ENCODE data around the gene PEX6. TPM values are rescaled to one million over a fixed set of nuclear protein-coding genes. Genes with fewer than 3 reads are reported as not detected.

Gene PEX6
- polyA plus RNA-seq, 1 donor (not counting 4 experiments of a cell fraction or from before 2014, with no cell fraction given): 5.6 TPM

DNA sequence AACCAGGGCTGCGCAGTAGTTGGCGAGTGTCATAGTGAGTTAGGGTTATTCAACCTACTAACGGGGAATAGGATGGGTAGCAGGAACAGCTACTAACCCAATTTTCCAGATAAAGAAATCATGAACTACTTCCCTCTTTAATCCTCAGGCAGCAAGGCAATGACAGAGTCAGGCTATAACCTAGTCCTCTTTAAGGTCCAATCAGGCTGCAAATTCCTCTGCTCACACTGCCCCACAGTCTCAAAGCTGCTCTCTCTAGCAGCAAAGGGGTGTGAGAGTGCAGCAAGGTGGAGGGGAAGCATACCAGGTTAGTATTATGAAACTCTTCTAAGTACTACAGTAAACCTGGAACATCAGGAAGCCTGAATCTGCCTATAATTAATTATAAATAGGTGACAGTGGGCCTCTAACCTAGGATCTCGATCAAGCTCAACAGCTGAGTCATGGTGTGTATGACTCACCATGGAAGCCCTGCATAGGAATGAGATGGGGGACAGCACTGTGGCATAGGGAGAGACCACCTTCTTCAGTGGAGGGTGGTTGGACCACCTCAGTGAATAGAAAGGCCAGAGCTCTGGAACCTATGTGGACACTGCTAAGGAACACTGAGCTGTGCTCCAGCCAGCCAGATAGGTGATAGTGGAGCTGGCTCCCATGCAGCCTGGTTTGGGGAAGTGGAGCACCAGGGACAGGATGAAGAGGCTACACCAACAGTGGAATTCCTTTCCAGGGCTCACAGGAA, 7.9 kb downstream of the PEX6 start:
- Histone ChIP-seq H3K9me3 (ENCODE audit: control insufficient read depth, low read depth, low read length) (no peaks in the 10 kb centered on the region), H3K27me3 (ENCODE audit: control insufficient read depth, extremely low read depth, insufficient read depth, low read length) (no peaks in the 10 kb centered on the region), H3K4me2 (ENCODE audit: control insufficient read depth, extremely low read depth, insufficient read depth, low read depth, low read length) (no peak overlapping the region), H3K4me1 (ENCODE audit: control insufficient read depth, extremely low read depth, insufficient read depth, low read length) (peaks cover 18% of the 10 kb centered on the region), H3K4me3 (ENCODE audit: control insufficient read depth in 2 of 3, extremely low read depth in 1 of 3, insufficient read depth in 2 of 3, low read depth in 1 of 3, low read length in 3 of 3) (no peak overlapping the region), H3K36me3 (ENCODE audit: control insufficient read depth in 2 of 2, extremely low read depth in 1 of 2, insufficient read depth in 2 of 2, low read length in 2 of 2) (peaks cover 13 to 16% of the 10 kb centered on the region in 2 experiments), H3K27ac (ENCODE audit: control insufficient read depth, insufficient read depth, low read length) (no peak overlapping the region), H2AFZ (ENCODE audit: control insufficient read depth, low read length) (no peak overlapping the region), H3K79me2 (ENCODE audit: control insufficient read depth, insufficient read depth, low read length) (no peaks in the 10 kb centered on the region), H3K9ac (ENCODE audit: control insufficient read depth, extremely low read depth, insufficient read depth, low read length) (no peak overlapping the region), H3K9me1 (ENCODE audit: control insufficient read depth, extremely low read depth, insufficient read depth, low read length) (peaks cover 3% of the 10 kb centered on the region), H4K20me1 (ENCODE audit: control insufficient read depth, extremely low read depth, insufficient read depth, low read length) (no peaks in the 10 kb centered on the region)
- dilution Hi-C loops (cut with MboI; ENCODE audit: extremely low pct_ligation_motif_present, low sequenced_read_pairs): no loop called here
- TF ChIP-seq, protein P1, sequence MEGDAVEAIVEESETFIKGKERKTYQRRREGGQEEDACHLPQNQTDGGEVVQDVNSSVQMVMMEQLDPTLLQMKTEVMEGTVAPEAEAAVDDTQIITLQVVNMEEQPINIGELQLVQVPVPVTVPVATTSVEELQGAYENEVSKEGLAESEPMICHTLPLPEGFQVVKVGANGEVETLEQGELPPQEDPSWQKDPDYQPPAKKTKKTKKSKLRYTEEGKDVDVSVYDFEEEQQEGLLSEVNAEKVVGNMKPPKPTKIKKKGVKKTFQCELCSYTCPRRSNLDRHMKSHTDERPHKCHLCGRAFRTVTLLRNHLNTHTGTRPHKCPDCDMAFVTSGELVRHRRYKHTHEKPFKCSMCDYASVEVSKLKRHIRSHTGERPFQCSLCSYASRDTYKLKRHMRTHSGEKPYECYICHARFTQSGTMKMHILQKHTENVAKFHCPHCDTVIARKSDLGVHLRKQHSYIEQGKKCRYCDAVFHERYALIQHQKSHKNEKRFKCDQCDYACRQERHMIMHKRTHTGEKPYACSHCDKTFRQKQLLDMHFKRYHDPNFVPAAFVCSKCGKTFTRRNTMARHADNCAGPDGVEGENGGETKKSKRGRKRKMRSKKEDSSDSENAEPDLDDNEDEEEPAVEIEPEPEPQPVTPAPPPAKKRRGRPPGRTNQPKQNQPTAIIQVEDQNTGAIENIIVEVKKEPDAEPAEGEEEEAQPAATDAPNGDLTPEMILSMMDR (optimal IDR thresholded peaks at IDR 0.05 in 1 of 3, IDR thresholded peaks at IDR 0.05 in 1 of 3, conservative IDR thresholded peaks at IDR 0.05 in 1 of 3; ENCODE audit: extremely low read depth in 1 of 3, insufficient read depth in 2 of 3, low read length in 3 of 3): no peak
- no peak for TF ChIP-seq EZH2 (IDR thresholded peaks at IDR 0.05; ENCODE audit: low read length)
- no peak for FAIRE-seq
- DNase-seq (ENCODE audit: low read depth, low spot score): no peak

DNA sequence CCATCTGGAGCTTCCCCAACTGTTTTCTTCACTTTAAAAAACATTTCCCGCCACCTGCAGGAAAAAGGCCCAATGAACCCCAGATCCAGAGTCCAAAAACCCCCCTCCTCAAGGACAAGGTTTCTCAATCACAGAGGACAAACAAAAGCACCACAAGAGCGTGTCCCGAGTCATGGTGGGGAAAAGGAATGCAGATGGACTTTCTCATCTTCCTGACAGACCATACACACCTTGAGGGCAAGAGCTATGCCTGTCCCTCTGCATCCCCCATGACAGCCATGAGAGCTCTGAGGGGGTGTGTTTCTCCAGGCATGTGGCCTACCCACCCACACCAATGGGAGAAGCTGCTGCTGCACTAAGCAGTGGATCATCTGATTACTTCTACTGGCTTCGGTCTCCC, 9.0 kb downstream of the PEX6 start:
- H3K27me3 ChIP-seq (ENCODE audit: control insufficient read depth, extremely low read depth, insufficient read depth, low read length): no peaks in the 10 kb centered on the region
- H3K4me1 ChIP-seq (ENCODE audit: control insufficient read depth, extremely low read depth, insufficient read depth, low read length): peaks cover 10% of the 10 kb centered on the region
- H3K4me2 ChIP-seq (ENCODE audit: control insufficient read depth, extremely low read depth, insufficient read depth, low read depth, low read length): no peak overlapping the region
- FAIRE-seq (no peak), DNase-seq (ENCODE audit: low read depth, low spot score) (no peak)
- H3K9ac ChIP-seq (ENCODE audit: control insufficient read depth, extremely low read depth, insufficient read depth, low read length): no peak overlapping the region
- peaks cover 3% of the 10 kb centered on the region for H3K9me1 ChIP-seq (ENCODE audit: control insufficient read depth, extremely low read depth, insufficient read depth, low read length)
- peaks cover 13 to 16% of the 10 kb centered on the region in 2 experiments for H3K36me3 ChIP-seq (ENCODE audit: control insufficient read depth in 2 of 2, extremely low read depth in 1 of 2, insufficient read depth in 2 of 2, low read length in 2 of 2)
- no peaks in the 10 kb centered on the region for H3K79me2 ChIP-seq (ENCODE audit: control insufficient read depth, insufficient read depth, low read length)
- dilution Hi-C loops (cut with MboI; ENCODE audit: extremely low pct_ligation_motif_present, low sequenced_read_pairs): no loop called here
- no peaks in the 10 kb centered on the region for H3K9me3 ChIP-seq (ENCODE audit: control insufficient read depth, low read depth, low read length)
- no peaks in the 10 kb centered on the region for H4K20me1 ChIP-seq (ENCODE audit: control insufficient read depth, extremely low read depth, insufficient read depth, low read length)
- TF ChIP-seq, protein P1 (optimal IDR thresholded peaks at IDR 0.05 in 1 of 3, IDR thresholded peaks at IDR 0.05 in 1 of 3, conservative IDR thresholded peaks at IDR 0.05 in 1 of 3; ENCODE audit: extremely low read depth in 1 of 3, insufficient read depth in 2 of 3, low read length in 3 of 3): no peak
- no peak for TF ChIP-seq EZH2 (IDR thresholded peaks at IDR 0.05; ENCODE audit: low read length)
- H2AFZ ChIP-seq (ENCODE audit: control insufficient read depth, low read length): no peak overlapping the region
- no peak overlapping the region for H3K27ac ChIP-seq (ENCODE audit: control insufficient read depth, insufficient read depth, low read length)
- H3K4me3 ChIP-seq (ENCODE audit: control insufficient read depth in 2 of 3, extremely low read depth in 1 of 3, insufficient read depth in 2 of 3, low read depth in 1 of 3, low read length in 3 of 3): no peak overlapping the region

All from keratinocyte (primary cell).